Measurements from ENCODE around the gene GOLGA8S. TPM values are rescaled to one million over a fixed set of nuclear protein-coding genes. Genes with fewer than 3 reads are reported as not detected.
"Not testable (repeated sequence)": the region's sequence is repeated elsewhere in the genome, so short reads cannot be mapped to it uniquely, and the experiment has no call there.

GOLGA8S gene
- total RNA-seq, 2 experiments from 2014 or later = 1.2 to 1.3 TPM

DNA sequence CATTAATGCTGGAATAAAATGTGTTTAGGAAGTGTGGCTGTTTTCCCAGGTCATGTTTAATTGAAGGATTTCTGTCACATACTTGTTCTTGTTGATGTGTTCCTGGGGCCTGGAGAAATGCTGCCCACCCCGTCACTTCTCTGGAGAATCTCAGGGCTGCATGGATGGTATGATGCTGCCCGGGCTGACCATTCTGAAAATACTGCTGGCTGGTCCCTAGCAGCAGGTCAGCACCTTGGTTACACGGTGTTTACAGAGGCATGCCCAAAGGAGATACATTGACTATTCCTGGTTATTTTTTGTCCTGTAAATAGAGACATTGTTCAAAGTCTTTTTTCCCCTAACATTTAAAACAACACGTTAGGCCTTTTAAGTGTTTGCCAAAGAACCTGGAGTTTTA, 26.2 kb downstream of the GOLGA8S start:
- H3K4me3 Mint-ChIP-seq; H3K36me3 Mint-ChIP-seq; H3K27ac Mint-ChIP-seq; H3K4me1 Mint-ChIP-seq; ATAC-seq (ENCODE audit: low read depth); DNase-seq; H3K9me3 Mint-ChIP-seq; POLR2A ChIA-PET: not testable (repeated sequence)
- H3K27me3 Mint-ChIP-seq = peaks cover 16% of the 10 kb centered on the region

DNA sequence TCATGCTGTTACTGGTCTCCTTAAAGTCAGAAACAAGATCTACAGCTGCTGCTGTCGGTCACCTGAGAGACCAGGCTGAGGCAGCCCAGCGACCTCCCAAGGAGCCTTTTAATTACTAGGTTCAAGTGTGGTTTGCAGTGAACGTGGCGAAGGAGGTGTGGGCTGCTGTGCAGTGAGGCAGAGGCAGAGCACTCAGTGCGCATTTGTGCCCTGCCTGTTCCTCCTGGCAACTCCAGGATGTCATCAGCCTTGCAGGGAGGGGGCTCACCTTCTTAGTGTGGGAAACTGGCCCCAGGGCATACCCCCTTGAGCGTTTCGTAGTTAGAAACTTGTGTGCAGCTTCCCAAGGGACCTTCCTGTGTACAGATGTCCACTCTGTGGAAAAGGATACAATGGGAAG, 26.6 kb downstream of the GOLGA8S start:
- ATAC-seq (ENCODE audit: low read depth); POLR2A ChIA-PET; H3K27ac Mint-ChIP-seq; H3K36me3 Mint-ChIP-seq; H3K4me3 Mint-ChIP-seq; DNase-seq; H3K4me1 Mint-ChIP-seq; H3K9me3 Mint-ChIP-seq: not testable (repeated sequence)
- peaks cover 15% of the 10 kb centered on the region for H3K27me3 Mint-ChIP-seq

DNA sequence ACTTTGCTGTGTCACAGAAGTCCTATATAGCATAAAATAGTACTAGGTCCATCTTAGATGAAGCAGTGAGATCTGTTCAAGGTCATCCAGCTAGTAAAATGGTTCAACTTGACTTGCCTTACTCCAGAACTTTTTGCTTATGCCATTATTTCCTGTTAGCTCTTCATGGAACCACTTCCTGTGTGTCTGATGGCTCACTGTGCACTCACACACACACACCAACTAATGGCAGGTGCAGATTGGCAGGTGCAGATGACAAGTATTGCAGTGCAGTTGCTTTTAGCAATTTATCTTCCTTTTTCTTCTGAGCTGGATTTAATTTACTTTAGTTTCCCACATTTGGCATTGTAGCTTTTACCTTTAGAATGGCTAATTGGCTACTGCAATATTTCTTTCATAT, 29.8 kb downstream of the GOLGA8S start:
- H3K9me3 Mint-ChIP-seq = no peaks in the 10 kb centered on the region
- DNase-seq (no peak), ATAC-seq (ENCODE audit: low read depth) (no peak)
- H3K36me3 Mint-ChIP-seq = no peaks in the 10 kb centered on the region
- peaks cover 1% of the 10 kb centered on the region for H3K4me1 Mint-ChIP-seq
- H3K27ac Mint-ChIP-seq = no peak overlapping the region
- H3K4me3 Mint-ChIP-seq = no peak overlapping the region
- H3K27me3 Mint-ChIP-seq = peaks cover 14% of the 10 kb centered on the region
- POLR2A ChIA-PET = no interaction called here

DNA sequence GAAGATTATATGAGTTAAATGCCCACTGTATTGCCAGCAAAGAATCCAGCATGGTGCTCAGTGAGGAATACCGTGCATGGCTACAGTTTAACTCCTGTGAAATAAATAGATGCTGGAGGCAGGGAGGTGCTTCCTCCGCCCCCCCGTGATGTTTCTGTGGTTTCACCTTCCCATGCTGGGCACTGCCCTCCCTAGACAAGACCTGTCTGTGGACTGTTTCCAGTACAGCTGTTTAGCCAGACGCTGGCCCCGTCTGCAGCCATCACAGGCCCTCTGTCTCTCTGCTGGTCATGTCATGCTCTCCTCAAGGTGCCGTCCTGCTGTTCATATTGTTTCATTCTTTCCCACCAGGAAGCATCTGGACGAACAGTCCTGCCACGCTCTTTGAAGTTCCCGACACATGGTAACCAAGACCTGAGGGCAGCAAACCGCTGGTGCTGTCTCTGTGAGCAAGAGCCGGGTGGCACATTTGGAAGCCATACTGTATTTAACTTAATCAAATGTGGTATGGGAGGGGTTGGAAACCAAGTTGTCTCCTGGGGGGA, 31.4 kb downstream of the GOLGA8S start:
- Mint-ChIP-seq H3K36me3 (no peaks in the 10 kb centered on the region), H3K27me3 (peaks cover 14% of the 10 kb centered on the region), H3K27ac (no peak overlapping the region), H3K9me3 (no peaks in the 10 kb centered on the region), H3K4me1 (peaks cover 1% of the 10 kb centered on the region), H3K4me3 (no peak overlapping the region)
- POLR2A ChIA-PET = no interaction called here
- no peak for ATAC-seq (ENCODE audit: low read depth)
- no peak for DNase-seq

DNA sequence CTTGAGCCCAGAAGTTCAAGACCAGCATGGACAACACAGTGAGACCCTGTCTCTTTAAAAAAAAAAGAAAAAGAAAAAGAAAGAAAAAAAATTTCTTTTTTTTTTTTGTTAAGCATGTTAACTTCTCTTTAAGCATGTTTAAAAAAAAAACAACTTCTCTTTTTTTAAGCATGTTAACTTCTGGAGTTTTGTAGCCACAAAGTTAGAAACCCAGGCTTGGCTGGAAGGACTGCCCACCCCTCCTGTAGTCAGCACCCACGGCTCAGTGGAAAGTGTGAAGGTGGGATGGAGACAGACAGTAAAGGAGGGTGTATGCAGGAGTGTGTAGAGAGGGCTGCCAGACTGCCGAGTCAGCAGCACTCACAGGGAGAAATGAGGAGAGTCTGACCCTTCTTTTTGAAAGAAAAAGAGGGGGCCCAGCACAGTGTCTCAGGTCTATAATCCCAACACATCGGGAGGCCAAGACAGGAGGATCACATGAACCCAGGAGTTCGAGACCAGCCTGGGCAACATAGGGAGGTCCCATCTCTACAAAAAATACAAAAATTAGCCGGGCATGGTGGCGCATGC, 33.2 kb downstream of the GOLGA8S start:
- Mint-ChIP-seq H3K4me1 (peaks cover 1% of the 10 kb centered on the region), H3K9me3 (no peaks in the 10 kb centered on the region), H3K36me3 (no peaks in the 10 kb centered on the region), H3K4me3 (no peak overlapping the region), H3K27me3 (peaks cover 13% of the 10 kb centered on the region), H3K27ac (no peak overlapping the region)
- POLR2A ChIA-PET = no interaction called here
- no peak for DNase-seq
- ATAC-seq (ENCODE audit: low read depth) = no peak

DNA sequence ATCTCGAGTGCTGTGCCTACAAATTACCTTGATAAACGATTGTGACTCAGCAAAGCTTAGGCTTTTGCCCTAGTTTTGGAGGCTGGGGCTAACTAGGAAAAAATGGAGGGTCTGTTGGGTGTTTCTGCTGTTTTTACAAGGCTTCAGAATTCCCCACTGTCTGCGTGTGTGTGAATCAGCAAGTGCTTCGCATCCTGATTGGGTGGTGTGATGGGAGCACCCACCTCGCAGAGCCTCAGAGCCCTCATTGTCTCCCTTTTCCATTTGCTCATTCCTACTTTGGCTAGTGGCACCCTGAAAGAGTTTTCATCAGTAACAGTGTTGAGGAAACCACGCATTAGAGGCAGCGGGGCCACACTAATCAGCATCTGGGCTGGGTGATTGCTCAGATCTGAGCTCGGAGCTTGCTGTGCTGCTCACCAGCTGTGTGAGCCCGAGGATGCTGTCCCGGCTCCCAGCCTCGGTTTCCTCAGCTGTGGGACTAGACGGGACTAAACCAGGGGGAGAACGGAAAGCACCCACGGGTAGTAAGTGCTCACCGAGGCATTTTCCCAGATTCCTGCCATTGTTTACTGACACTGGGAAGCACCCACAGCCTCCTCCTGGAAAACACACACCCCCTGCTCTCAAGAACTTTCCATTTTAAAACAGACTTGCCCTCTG, 40.6 kb downstream of the GOLGA8S start:
- ATAC-seq (ENCODE audit: low read depth) = no peak
- Mint-ChIP-seq H3K4me1 (no peaks in the 10 kb centered on the region), H3K4me3 (no peak overlapping the region), H3K27me3 (no peaks in the 10 kb centered on the region), H3K9me3 (no peaks in the 10 kb centered on the region), H3K36me3 (no peaks in the 10 kb centered on the region), H3K27ac (no peak overlapping the region)
- DNase-seq = no peak
- POLR2A ChIA-PET = no interaction called here

DNA sequence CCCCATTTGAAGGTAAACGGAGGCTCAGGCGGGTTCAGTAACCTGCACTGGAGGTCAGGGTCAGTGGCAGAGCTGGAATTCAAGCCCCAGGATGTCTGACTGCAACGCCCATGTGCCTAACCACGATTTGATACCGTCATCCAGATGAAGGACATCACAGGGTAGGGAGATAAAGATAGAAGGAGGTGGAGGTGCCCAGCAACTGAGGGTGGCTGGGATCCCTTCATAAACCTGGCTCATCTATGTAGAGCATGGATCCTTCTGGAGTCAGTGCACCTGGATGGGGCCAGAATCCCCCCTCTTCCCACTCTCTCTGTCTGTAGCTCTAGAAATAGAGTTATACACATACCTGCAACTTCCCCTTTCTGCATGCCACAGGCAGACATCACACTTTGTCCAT, 41.3 kb downstream of the GOLGA8S start:
- no peak overlapping the region for H3K27ac Mint-ChIP-seq
- no peaks in the 10 kb centered on the region for H3K36me3 Mint-ChIP-seq
- no peak overlapping the region for H3K4me3 Mint-ChIP-seq
- no peaks in the 10 kb centered on the region for H3K27me3 Mint-ChIP-seq
- POLR2A ChIA-PET = no interaction called here
- no peak for ATAC-seq (ENCODE audit: low read depth)
- no peaks in the 10 kb centered on the region for H3K4me1 Mint-ChIP-seq
- DNase-seq = no peak
- no peaks in the 10 kb centered on the region for H3K9me3 Mint-ChIP-seq

DNA sequence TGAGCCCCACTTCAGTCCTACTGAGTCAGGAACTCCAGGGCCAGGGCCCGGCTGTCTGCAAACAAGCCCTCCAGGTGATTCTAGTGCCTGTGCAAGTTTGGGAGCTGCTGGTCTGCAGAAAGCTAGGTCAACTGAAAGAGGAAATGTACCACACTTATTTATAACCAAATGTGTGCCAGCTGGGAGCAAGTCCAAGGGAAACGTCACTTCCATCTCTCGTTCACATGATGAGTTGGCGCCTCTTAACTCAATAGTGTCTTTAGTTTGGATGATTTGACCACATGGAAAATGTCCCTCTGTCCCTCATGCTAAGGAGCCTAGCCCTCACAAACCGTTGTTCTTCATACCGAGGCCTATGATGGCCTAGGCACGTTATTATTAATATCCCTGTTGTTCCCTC, 43.2 kb downstream of the GOLGA8S start:
- POLR2A ChIA-PET = no interaction called here
- Mint-ChIP-seq H3K4me3 (no peak overlapping the region), H3K27ac (no peak overlapping the region), H3K27me3 (no peaks in the 10 kb centered on the region), H3K36me3 (no peaks in the 10 kb centered on the region), H3K4me1 (no peaks in the 10 kb centered on the region), H3K9me3 (no peaks in the 10 kb centered on the region)
- ATAC-seq (ENCODE audit: low read depth) (no peak), DNase-seq (no peak)

DNA sequence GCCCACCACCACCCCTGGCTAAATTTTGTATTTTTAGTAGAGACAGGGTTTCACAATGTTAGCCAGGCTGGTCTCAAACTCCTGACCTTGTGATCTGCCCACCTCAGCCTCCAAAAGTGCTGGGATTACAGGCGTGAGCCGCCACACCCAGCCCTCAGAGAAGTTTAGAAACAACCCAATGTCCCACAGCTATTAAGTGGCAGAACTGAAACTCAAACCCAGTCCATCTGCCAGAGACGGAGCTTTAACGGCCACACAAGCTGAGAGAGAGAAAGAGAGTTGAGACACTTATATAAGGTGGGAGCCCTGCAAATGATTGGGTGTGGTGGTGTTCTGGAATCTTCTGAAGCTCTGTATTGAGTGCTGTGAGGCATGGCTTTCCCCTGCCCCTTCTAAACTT, 43.8 kb downstream of the GOLGA8S start:
- H3K4me3 Mint-ChIP-seq; H3K4me1 Mint-ChIP-seq; H3K27me3 Mint-ChIP-seq; DNase-seq; H3K27ac Mint-ChIP-seq; H3K9me3 Mint-ChIP-seq; POLR2A ChIA-PET; H3K36me3 Mint-ChIP-seq; ATAC-seq (ENCODE audit: low read depth): not testable (repeated sequence)

DNA sequence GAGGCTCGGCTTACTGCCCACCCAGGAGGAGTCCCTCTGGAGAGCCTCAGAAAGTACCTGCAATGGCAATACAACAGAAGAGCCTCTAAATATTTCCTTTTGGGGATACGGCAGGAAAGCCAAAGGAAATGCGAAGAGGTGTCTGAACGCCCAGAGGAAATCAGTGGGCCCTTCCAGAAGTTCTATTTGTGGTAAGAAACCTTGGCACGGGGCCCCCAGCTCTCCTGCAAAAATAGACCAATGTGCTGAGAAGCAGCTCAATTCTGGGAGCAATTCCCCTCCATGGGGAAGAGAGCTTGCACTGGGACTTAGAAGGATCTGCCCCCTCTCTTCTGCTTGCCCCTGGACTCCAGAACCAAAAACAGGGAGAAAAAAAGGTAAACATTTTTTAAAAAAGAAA, 44.7 kb downstream of the GOLGA8S start:
- H3K36me3 Mint-ChIP-seq; ATAC-seq (ENCODE audit: low read depth); DNase-seq; H3K9me3 Mint-ChIP-seq; POLR2A ChIA-PET; H3K27ac Mint-ChIP-seq; H3K4me3 Mint-ChIP-seq; H3K27me3 Mint-ChIP-seq; H3K4me1 Mint-ChIP-seq: not testable (repeated sequence)

DNA sequence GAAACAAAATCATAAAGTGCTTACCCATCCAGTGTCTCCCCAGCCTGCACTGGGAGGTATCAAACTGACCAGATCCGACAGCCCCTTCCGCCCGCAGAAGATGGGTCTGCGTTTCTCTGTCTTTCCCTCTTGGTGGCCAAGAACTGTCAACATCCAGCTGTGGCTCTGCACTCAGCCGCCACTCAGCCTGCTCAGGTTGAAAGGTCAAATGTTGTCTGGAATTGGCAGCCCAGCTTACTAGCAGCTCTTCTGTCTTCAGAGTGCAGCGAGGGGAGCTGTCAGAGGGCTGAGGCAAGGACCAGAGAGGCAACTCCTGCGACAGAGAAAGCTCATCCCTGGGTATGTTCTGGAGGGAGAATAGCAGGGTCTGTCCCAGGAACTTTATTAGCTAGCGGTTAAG, 47.1 kb downstream of the GOLGA8S start:
- H3K27ac Mint-ChIP-seq = no peak overlapping the region
- no peak overlapping the region for H3K4me3 Mint-ChIP-seq
- no peak for ATAC-seq (ENCODE audit: low read depth)
- no peaks in the 10 kb centered on the region for H3K36me3 Mint-ChIP-seq
- DNase-seq = no peak
- no peaks in the 10 kb centered on the region for H3K9me3 Mint-ChIP-seq
- H3K4me1 Mint-ChIP-seq = no peaks in the 10 kb centered on the region
- no peaks in the 10 kb centered on the region for H3K27me3 Mint-ChIP-seq
- POLR2A ChIA-PET = no interaction called here

DNA sequence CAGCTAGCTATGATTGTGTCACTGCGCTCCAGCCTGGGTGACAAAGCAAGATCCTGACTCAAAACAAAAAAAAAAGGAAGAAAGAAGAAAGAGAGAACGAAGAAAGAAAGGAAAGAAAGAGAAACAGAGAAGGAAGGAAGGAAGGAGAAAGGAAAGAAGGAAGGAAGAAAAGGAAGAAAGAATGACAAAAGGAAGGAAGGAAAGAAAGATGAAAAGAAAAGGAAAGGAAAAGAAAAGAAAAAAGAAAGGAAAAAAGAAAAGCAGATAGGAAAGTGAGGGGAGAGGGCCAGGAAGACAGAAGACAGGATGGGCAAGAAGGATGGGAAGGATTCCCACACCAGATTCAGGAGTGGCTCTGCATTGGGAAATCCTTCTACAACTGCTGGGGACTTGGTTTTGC, 47.6 kb downstream of the GOLGA8S start:
- Mint-ChIP-seq H3K27me3 (no peaks in the 10 kb centered on the region), H3K4me3 (no peak overlapping the region), H3K9me3 (peaks cover 2% of the 10 kb centered on the region), H3K27ac (no peak overlapping the region), H3K36me3 (no peaks in the 10 kb centered on the region), H3K4me1 (no peaks in the 10 kb centered on the region)
- POLR2A ChIA-PET = no interaction called here
- ATAC-seq (ENCODE audit: low read depth) = no peak
- no peak for DNase-seq

DNA sequence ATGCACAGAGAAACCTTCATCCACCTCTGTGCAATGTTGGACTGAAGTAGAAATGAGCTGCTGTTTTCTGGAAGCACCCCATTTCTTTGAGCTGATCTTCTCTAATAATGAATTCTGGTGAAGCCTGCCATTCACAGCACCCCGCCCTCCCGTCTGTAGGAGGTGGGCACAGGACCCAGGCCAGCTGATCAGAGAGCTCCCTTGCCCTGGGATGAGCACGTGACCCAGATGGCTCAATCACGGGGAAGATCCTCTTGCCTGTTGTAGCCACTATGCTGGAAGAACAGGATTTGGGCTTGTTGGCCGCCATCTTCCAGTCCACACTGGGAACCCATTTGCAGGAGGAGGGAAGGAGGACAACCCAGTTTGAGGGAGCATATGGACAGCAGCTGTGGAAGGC, 48.0 kb downstream of the GOLGA8S start:
- DNase-seq = no peak
- no peak for ATAC-seq (ENCODE audit: low read depth)
- H3K4me1 Mint-ChIP-seq = no peaks in the 10 kb centered on the region
- H3K27ac Mint-ChIP-seq = no peak overlapping the region
- no peak overlapping the region for H3K4me3 Mint-ChIP-seq
- H3K27me3 Mint-ChIP-seq = no peaks in the 10 kb centered on the region
- POLR2A ChIA-PET = no interaction called here
- no peaks in the 10 kb centered on the region for H3K36me3 Mint-ChIP-seq
- peaks cover 2% of the 10 kb centered on the region for H3K9me3 Mint-ChIP-seq

DNA sequence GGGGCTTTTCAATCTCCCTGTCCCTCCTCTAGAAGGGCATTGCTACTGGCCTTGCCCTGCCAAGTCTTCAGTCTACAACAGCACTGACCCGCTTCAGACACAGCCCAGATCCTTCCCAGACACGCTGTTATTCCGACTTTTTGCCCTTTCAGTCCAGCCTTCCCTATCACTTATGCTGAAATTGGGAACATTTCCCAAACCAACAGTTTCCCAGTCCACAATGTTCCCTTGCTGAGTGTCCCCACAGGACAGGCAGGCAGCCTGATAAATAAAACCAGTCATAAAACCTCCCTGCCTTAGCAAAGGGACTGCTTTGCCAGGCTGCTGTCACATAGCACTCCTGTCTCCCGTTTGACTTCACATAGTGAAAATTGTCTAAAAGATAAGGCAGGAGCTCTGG, 49.0 kb downstream of the GOLGA8S start:
- no peak overlapping the region for H3K4me3 Mint-ChIP-seq
- no peaks in the 10 kb centered on the region for H3K4me1 Mint-ChIP-seq
- H3K36me3 Mint-ChIP-seq = no peaks in the 10 kb centered on the region
- H3K9me3 Mint-ChIP-seq = peaks cover 2% of the 10 kb centered on the region
- no peak overlapping the region for H3K27ac Mint-ChIP-seq
- ATAC-seq (ENCODE audit: low read depth) = no peak
- POLR2A ChIA-PET = no interaction called here
- DNase-seq = no peak
- H3K27me3 Mint-ChIP-seq = no peaks in the 10 kb centered on the region

All from activated naive CD8-positive, alpha-beta T cell treated with anti-CD3 and anti-CD28 coated beads, Interleukin-2, amount 10 ng/mL, durations not matched to agents 7 days and 5 days (primary cell).